GM12874 (cell line): ENCODE measurements around the gene ZKSCAN3.

Experiments used
- CTCF ChIP-seq: IDR thresholded peaks from 2 replicates; pipeline ENCODE4 v1.5.1; 2011; ENCODE audit warnings: low read depth, mild to moderate bottlenecking, control low read depth, low read length, moderate library complexity; ENCODE audit not compliant: insufficient read depth

ZKSCAN3 gene

GRCh38 chr6:28349344-28349891, 329 bp upstream of the ZKSCAN3 start:
- TF ChIP-seq CTCF, result no peak

GRCh38 chr6:28351087-28351486, 1.3 kb downstream of the ZKSCAN3 start:
- no peak for TF ChIP-seq CTCF

DNA sequence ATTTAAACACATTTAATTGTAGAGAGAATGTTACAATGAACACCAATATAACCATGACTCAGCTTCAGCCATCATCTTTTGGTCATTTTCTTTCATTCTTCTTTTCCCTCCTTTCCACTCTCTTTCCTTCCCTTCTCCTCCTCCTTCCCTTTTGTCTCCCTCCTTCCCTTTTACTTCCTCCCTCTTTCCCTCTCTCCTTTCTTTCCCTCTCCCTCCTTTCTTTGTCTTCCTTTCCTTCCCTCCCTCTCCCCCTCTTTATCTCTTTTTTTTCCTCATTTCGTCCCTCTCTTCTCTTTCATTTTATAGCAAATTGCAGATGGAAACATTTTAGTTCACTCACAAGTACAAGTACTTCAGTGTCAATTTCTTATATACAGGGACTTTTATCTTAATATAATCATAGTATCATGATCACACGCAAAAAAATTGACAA, 1.8 kb downstream of the ZKSCAN3 start:
- TF ChIP-seq CTCF, result no peak

DNA sequence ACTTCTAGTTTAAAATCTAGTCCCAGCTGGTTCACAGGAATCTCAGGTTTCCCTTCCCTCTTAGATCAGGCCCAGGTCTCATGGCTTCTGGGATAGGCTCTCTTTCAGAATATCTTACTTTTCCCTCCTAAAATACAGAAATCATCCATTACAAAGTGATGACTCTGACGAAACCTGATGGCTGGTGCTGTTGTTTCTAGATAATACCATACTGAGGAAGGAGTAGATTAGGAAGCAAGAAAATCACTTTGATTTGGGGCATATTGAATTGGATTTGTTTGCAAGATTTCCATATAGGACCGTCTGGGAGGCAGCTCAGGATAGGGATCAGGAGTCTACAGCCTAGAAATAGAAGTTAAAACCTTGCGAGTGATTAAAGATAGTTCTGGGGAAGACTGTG, 3.6 kb downstream of the ZKSCAN3 start:
- TF ChIP-seq CTCF, result no peak

DNA sequence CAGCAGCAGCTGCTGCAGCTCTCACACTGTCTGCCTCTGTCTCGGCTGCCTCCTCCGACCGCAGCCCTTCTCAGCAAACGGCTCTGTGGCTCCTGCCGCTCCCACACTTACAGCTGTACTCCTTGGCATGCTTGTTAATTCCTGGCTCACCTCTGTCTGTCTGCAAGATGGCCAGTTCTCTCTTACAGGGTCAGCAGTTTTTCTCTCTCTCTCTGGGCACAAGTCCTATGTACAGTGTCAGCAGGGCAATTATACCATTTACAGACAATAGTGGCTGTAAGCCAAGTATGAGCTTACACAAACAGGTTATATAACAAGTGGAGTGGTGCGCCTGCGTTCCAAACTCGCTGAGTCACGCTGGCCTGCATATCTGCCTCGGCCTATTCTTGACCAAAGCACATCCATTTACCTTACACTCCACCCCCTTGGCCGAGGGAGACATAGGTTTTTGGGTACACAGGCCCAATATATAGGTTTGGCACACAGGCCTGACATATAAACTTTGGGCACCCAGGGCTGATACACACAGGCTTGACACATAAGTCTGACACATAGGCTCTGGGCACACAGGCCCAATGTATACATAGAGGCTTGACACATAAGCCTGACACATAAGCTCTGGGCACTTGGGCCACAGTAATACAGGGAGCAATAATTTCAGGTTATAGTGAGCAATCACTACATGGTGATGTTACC, 4.4 kb downstream of the ZKSCAN3 start:
- TF ChIP-seq CTCF, result no peak

- TF ChIP-seq CTCF, result no peak
Observed at GRCh38 chr6:28354688-28355554, 5.2 kb downstream of the ZKSCAN3 start.
